T-helper 2 cell (primary cell): ENCODE measurements around the gene GPR25.
"Not testable (repeated sequence)": the region's sequence is repeated elsewhere in the genome, so short reads cannot be mapped to it uniquely, and the experiment has no call there.

Source experiments
- DNase-seq, 5 experiments: peaks; one replicate each; pipeline versions ENCODE4 v3.0.0 to v3.0.0-alpha.2; 2012 to 2022

The GPR25 gene

DNA sequence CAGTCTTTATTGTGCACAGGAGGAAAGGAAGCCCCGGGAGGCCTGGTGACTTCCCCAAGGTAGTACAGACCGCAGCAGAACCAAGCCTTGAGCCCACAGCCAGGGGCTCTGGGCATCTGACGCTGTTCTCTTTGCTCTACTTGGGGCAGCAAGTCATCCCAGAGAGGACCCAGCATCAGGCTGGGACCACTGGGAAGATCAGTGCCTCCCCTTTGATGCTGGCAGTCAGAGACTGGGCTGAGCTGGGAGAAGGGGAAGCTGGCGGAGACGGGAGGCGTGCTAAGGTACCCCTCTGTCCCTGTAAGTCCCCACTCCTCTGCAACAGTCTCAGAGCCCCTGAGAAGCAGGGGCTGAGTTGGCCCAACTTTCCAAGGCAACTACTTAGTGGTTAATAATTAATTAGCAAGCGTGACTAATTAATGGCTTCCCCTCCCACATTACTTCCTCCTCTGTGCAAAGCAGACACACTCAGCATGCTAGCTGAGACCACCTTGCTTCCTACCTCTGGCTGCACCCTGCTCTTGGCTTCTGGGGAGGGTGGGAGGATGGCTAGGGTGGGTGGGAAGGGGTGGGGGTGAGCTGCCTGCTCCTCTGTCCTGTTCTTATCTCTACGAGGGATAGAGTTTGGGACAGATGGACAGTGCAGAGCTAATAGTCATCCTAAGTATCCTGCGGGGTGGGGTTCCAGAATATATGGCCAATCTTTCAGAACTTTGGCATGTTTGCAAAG is 23.2 kb downstream of the GPR25 start:
- no peak for DNase-seq

DNA sequence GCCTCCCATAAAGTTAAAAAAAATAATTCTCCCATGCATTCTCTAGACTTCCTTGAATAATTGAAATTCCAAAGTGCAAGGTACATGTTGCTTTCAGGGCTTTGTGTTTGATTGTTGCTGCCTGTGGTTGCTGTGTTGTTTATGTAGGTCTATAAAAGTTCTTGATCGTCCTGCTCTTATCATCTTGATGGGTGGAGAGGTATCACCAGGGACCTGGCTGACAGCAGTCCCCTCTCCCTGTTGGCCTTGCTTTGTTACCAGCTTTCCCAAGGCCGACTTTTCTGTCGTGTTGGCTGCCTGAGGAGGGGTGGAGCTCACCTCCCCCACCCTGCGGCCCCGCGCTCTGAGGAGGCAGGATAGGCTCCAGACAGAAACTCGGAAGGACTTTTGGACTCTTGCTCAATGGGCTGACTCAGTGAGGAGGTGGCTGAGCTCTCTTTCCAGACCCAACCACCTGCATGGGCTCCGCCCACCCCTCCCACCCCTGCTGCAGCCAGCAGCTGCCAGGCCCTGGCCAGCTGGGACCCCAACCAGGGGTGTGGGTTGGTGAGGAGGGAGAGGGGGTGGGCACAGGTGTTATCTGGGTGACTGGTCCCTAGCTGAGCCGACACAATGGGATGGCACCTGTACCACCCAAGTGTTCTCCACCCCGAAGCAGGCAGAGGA is 23.9 kb downstream of the GPR25 start:
- DNase-seq = no peak

DNA sequence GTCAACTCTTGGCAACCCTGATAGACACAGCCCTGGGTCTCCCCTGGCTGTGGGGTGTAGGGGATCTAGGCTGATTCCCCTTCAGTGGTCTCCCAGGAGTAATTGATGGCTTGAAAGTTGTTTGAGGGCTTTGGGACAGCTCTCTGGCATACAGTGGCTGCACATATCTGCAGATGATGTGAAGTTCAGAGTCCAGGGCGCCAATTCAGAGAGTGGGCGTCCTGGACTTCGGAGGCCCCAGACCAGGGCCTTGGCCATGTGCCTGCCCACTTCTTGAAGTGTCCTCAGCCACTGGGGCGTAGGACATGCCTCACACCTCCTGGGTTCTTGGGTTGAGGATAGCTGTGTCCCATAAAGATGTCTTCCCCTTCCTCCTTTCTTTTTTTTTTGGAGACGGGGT is 24.5 kb downstream of the GPR25 start:
- DNase-seq = no peak

DNA sequence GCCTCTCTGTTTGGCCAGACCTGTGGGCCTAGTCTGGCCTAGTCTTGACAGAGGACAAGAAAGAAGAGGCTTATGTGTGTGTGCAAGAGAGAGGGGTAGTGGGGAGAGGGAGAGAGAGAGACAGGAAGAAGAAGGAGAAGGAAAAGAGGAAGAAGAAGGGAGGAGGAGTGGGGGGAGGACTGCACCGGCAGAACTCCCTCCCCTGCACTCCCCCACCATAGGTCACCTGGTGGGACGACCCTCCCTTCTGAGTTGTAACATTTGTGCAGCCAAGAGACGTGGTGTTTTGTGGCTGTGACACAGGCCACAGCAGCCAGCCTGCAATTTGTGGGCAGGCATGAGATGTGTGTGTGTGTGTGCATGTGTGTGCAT is 26.2 kb downstream of the GPR25 start:
- no peak for DNase-seq

DNA sequence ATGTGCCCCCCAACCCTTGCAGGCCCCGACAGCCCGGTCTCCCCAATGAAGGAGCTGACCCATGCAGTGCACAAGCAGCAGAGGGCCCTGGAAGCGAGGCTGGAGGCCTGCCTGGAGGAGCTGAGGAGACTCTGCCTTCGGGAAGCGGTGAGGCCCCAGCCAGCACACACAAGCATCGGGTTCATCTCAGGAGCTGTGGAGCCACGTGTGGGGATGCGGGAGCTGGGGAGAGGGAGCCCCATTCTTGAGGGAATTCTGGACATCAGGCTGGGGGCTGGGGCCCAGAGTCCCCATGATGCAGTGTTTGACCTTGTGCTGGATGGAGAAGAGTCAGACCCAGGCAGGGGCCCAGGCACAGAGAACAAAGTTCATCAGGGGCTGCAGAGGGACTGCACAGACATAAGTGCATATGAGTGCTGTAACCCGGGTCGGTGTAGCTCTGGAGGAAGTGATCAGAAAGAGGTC is 26.7 kb downstream of the GPR25 start:
- DNase-seq = no peak

DNA sequence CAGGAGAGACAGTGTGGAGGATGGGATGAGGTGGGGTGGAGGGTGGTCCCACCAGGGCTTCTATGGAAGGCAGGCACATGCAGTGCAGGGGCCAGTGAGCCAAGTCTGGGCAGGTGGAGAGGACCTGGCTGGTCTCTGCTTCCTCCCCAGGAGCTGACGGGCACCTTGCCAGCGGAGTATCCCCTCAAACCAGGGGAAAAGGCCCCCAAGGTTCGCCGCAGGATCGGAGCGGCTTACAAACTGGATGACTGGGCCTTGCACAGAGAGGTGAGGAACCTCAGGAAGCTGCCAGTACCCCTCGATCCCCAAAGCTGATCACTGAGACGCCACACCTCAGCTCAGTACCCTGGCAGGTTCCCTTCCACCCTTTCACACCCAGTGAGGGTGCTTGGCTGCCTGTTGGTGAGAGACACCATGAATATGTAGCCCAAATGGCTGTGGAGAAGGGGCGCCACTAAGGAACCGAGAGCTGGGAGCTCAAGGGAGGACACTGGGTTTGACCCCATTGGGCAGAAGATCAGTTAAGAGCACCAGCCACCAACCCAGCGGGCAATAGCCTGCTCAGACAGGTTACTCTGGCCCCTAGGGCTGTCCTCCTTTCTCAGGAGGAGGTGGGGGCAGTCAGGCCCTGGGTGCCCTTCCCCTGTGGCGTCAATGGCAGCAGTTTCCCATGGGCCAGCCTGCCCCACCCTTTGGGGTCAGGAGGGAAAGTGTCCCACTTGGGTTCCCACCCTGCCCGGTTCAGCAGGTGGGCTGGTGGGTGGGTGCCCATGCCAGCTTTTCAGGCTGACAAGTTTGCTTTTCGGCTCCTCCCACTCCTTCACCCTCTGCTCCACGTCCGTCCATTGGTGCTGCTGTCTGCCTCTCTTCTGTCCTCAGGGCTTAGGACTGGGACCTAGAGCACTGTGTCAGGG is 27.4 kb downstream of the GPR25 start:
- DNase-seq = no peak

DNA sequence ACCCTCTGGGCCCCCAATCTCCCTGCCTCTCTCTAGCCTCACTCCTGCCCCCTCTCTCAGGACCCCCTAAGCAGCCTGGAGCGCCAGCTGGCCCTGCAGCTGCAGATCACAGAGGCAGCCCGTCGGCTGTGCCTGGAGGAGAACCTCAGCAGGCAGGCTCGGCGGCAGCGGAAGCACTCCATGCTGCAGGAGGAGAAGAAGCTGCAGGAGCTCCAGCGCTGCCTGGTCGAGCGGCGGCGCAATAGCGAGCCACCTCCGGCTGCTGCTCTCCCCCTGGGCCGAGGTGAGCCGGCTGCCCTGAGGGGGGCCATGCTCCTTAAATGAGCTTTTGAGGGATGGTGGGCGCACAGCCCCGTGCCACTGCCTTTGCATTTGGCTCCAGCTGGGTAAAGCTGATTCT is 28.1 kb downstream of the GPR25 start:
- DNase-seq = no peak

DNA sequence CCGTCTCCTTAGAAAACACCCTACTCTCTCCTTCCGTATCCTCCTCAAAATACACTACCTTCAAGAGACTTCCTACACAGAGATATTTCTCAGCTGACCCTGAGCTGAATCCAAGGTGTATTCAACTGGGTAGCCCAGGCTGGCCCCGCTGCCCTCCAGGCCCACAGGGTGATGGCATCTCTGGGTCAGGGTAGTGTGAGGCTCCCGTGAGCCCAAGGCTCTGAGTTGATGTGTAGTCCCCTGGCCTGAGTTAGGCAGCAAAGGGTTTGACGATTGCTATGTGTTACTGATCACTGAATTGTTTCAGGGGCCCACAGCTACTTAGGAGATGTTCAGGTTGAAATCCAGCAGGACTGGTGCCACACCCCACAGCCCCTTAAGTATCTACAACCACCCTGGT is 28.6 kb downstream of the GPR25 start:
- DNase-seq = no peak

DNA sequence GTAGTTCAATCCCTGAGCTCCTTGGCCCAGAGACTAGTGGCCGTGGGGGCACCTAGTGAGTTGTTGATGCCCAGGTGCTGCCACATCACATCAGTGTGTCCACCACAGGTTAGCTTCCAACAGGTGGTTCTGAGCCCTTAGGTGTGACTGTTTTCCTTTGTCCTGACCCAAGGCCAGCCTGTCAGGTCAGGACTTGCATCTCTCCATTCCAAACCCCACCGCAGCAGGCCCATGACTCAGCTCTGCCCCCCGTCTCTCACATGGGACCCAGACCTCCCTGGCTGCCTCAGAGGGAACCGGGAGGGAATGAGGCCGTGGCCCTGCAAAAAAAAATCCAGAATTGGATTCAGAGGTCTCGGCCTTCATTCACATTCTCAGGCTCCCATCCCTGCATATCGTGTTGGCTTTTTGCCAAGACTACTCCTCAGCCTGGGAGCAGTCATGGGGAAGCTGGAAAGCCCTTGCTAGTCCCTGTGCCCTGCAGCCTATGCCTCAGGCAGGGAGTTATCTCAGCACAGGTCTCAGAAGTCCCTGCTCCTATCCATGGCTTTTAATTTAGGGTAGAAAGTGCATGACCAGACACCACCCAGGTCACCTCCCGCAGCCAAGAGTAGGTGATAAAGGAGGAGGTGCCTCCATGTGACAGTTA is 29.1 kb downstream of the GPR25 start:
- DNase-seq = no peak

DNA sequence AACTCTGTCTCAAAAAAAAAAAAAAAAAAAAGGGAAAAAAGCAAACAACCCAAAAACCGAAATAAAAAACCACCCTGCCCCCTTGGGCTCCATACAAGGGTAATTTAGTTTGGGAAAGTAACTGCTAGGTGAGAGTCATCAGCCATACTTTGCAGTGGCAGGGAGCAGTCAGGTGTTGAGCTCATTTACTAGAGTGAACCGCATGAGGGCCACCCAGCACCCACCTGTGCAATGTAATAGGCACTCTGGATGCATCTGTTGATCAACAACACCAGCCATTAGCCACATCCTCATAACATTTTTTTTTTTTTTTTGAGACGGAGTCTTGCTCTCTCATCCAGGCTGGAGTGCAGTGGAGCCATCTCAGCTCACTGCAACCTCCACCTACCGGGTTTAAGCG is 31.0 kb downstream of the GPR25 start:
- peak in 1 of 5 experiments; percentile 13 for DNase-seq

DNA sequence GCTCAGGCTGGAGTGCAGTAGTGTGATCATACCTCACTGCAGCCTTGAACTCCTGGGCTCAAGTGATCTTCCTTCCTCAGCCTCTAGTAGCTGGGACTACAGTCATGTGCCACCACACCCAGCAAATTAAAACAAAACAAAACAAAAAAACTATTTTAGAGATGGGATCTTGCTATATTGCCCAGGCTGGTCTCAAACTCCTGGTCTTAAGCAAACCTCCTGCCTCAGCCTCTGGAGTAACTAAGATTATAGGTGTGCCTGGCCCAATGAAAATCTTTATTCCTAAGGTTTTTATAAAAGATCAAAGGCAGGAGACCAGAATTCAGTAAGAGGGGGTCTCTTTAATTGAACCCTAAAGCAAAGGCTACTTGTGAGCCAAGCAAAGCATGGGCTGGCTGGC is 32.0 kb downstream of the GPR25 start:
- DNase-seq = no peak

DNA sequence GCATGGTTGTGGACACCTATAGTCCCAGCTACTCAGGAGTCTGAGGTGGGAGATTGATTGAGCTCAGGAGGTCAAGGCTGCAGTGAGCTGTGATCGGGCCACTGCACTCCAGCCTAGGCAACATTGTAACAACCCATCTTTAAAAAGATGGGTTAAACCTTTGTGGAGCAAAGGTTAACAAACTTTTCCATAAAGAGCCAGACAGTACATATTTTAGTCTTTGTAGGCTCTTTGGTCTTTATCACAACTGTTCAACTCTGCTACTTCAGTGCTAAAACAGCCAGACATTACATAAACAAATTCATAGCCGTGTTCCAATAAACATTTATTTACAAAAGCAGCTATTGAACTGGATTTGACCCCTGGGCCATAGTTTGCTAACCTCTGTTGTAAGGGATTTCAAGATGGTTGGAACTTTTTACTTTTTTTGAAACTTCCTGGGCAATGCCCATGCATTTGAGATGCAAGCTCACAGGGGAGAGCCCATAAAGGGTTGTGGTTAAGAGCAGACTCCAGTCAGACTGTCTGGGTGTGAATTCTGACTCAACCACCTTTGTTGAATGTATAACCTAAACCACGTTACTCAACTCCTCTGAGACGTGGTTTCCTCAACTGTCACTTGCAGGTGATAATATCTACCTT is 32.8 kb downstream of the GPR25 start:
- peak in 2 of 5 experiments; percentile 85 to 86 for DNase-seq

DNA sequence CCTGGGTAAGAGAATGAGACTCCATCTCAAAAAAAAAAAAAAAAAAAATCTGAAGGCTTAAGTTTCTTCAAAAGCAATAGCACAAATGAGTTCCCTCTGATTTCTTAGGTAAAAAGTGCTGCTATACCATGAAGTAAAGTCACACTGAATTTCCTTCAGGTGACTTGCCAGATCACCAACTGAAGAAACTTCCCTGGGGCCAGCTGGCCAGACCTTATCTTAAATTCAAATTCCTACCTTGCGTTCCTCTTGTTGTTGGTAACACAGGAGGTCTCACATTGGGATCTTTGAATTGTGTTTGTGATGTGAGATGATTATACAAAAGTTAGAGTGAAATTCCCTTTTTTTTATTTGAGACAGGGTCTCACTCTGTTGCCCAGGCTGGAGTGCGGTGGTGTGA is 33.7 kb downstream of the GPR25 start:
- no peak for DNase-seq

DNA sequence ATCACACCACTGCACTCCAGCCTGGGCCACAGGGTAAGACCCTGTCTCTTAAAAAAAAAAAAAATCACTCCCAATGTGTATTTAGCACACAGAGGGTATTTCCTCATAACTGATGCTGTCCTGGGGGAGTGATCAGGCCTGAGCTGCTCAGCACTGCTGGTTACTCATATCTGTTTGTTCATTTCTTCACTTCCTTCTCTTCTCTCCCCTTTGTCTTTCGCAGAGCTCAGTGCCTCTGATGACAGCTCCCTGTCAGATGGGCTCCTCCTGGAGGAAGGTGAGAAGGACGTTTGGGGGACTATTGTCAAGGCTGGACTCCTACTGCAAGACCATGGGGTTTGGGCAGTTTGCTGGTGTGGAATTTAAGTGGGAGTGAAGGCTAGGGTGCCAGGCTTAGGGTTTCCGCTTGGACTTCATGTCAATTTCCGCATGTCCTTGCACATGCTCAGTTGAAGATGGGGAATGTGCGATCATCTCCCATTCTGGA is 34.9 kb downstream of the GPR25 start:
- DNase-seq = no peak

DNA sequence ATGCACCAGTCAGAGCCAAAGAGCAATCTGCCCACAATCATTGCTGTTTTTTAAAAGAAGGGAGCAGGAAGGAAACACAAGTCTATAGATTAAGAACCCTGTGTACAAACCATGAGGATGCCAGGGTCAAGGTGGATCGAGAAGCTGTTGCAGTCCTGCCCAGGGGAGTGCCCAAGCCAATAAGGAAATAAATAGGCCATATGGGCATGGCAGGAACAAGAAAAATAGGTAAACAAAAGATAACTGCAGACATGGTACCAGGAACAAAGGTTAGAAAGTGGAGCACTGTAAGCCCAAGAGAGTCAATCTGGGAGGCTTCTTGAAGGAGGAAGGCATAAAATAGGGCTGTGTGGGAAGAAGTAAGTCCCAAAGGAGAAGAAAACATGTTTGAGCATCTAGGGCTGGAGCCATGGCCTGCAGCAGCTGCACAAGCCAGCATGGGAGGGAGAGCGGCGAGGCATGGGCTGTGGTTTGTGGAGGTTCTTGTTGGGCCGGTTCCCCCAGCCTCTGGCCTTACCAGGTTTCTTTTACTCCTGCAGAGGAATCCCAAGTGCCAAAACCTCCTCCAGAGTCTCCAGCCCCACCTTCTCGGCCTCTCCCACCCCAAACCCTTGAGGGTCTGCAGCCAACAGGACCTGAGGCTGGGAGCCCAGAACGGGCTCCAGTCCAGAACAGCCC is 35.5 kb downstream of the GPR25 start:
- DNase-seq = no peak

DNA sequence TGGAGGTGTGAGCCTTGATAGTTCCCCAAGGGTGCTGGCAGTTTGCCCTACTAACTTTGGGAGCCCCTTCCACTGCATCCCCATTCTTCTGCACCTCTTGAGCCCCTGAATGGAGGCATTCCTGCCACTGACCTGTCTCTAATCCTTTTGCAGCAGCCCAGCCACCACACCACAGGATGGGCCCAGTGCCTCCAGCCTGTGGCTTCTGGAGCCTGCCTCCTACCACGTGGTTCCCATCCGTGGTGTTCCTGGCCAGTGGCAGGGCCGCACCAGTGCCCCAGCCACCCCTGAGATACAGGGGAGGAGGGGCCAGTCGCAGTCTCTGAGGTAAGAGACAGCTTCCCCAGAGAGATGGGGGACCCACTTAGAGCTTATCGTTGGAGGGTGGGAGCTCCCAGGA is 36.3 kb downstream of the GPR25 start:
- DNase-seq = no peak

DNA sequence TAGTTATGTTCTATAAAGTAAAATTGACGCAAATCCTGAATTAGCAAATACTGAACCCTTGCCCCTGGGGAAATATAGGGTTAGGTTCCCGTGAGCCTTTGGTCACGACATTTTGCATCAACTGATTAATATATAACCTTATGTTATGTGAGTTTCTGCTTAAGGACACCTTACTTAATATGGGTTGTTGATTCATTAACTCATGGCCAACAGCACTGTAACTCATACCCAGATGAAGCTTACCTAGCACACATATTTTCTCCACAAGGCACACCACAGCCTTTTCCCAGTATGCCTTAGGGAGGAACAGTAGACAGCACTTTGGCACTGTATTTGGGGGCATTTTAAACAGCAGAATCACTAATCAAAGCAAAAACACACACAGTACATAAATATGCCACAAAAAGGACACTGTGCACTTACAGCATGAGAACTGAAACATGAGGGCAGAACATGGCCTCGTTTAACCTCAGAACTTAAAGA is 37.0 kb downstream of the GPR25 start:
- DNase-seq = no peak

DNA sequence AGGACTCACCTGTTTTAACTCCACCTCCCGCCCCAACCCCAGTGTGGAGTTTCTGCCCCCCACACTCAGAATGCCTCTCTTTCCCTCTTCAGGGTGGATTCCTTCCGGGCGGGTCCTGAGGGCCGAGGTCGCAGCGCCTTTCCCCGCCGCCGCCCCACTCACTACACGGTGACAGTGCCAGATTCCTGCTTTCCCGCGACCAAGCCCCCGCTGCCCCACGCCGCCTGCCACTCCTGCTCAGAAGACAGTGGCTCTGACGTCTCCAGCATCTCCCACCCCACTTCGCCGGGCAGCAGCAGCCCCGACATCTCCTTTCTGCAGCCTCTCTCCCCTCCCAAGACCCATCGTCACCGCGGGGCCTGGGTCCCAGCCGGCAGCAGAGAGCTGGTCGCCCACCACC is 38.6 kb downstream of the GPR25 start:
- no peak for DNase-seq

DNA sequence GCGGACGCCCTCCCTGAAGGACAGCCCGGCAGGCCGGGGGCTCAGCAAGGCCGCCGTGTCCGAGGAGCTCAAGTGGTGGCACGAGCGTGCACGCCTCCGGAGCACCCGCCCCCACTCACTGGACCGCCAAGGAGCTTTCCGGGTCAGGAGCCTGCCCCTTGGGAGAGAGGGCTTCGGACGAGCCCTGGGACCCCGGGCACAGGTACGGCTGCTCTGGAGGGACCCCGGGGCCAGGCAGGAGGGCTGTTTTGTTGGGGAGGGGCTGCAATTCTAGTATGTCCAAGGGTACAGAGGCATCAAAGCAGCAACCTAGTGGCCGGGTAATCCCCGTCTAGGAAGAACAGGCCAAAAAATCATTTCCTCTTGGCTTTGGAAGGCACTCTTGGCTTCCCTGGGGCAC is 39.2 kb downstream of the GPR25 start:
- DNase-seq = not testable (repeated sequence)

DNA sequence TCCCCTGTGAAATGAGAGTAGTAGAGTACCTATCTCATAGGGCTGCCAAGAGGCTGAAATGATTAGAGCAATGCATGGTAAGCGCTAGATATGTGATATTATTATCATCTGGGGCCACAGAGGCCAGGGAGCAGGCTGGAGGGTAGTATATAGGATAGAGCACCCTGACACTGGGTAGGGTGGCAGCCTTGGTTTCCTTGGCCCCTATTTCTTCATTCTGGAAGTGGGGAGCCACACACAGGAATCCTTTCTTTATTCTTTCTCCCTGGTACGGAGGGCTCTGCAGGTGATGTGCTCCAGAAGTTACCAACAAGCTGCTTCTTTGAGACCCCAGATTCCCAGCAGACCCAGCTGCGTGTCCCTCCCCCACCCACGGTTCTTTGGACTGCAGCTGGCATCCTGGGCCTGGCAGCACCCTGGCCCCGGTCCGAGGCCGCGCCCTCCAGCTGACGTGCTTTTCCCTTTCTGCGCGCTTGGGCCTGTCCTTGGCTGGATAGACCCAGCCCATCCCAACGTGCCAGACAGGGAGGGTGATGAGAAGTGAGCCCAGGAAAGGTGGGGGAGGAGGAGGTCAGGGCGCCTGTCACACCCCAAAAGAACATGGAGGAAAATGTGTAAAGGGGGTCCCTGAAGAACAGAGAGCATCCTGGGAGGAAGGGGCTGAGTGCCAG is 40.1 kb downstream of the GPR25 start:
- DNase-seq = no peak

DNA sequence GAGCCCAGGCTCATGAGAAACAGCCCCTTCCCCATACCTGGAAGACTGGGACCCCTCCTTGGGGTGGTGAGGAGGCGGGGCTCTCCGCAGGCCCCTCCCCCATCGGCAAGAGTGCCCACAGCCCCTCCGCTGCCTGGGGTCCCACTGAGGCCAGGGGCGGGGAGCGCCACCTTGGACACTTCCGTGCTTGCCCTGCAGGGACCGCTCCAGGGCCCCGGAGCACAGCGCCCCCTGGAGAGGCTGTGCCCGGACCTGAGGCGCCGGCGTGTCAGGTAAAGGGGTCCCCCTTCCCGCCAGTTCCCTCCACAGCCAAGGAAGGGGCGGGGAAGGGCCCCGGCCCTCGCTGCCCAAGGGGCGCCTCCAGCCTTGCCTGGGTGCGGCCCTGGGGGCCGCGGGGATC is 43.4 kb downstream of the GPR25 start:
- DNase-seq = no peak
